Kidney epithelial cell (primary cell): Measurements from ENCODE around the gene ADNP2. TPM values are rescaled to one million over a fixed set of nuclear protein-coding genes. Genes with fewer than 3 reads are reported as not detected.

ENCODE experiments used
- DNase-seq: peaks from one replicate; pipeline ENCODE4 v3.0.0-alpha.2; 2010; ENCODE audit warnings: low read depth
- H3K27me3 ChIP-seq: 2 replicates; pipeline ENCODE4 v1.6.0; 2011; ENCODE audit warnings: low read length; ENCODE audit not compliant: control insufficient read depth, insufficient read depth
- H3K36me3 ChIP-seq: 2 replicates; pipeline ENCODE4 v1.5.1; 2011; ENCODE audit warnings: low read length; ENCODE audit not compliant: control insufficient read depth, insufficient read depth
- H3K4me3 ChIP-seq: 2 replicates; pipeline ENCODE4 v1.5.1; 2011; ENCODE audit warnings: low read depth, mild to moderate bottlenecking, control low read depth, low read length
- CTCF ChIP-seq: IDR thresholded peaks from 2 replicates; pipeline ENCODE4 v1.5.1; 2011; ENCODE audit warnings: mild to moderate bottlenecking, moderate library complexity, low read length, control low read depth, inconsistent platforms; ENCODE audit not compliant: insufficient read depth, poor library complexity, severe bottlenecking
- total RNA-seq: library from RNA; depleted of rRNA; stranded (reverse); fragments of >200 nt; gene quantifications from 2 replicates; pipeline ENCODE4 v1.2.3, GENCODE V29; 2015

Gene ADNP2
- total RNA-seq, 1 donor from 2014 or later, result 21.8 TPM

- Histone ChIP-seq H3K36me3 (no peaks in the 10 kb centered on the region), H3K4me3 (no peak overlapping the region), H3K27me3 (no peaks in the 10 kb centered on the region)
- TF ChIP-seq CTCF, result no peak
- no peak for DNase-seq
Observed at GRCh38 chr18:80107426-80107825, 1.6 kb upstream of the ADNP2 start.

- no peaks in the 10 kb centered on the region for H3K27me3 ChIP-seq
- no peaks in the 10 kb centered on the region for H3K36me3 ChIP-seq
- H3K4me3 ChIP-seq, result no peak overlapping the region
- DNase-seq, result no peak
- TF ChIP-seq CTCF, result no peak
Observed at GRCh38 chr18:80108121-80108536, 933 bp upstream of the ADNP2 start.

- no peak for TF ChIP-seq CTCF
- no peaks in the 10 kb centered on the region for H3K36me3 ChIP-seq
- H3K27me3 ChIP-seq, result no peaks in the 10 kb centered on the region
- H3K4me3 ChIP-seq, result peak overlapping the region; percentile 82
- no peak for DNase-seq
Observed at GRCh38 chr18:80109676-80110078, 615 bp downstream of the ADNP2 start.

- no peaks in the 10 kb centered on the region for H3K36me3 ChIP-seq
- TF ChIP-seq CTCF, result no peak
- DNase-seq, result no peak
- H3K27me3 ChIP-seq, result no peaks in the 10 kb centered on the region
- no peak overlapping the region for H3K4me3 ChIP-seq
Observed at GRCh38 chr18:80112624-80113248, 3.7 kb downstream of the ADNP2 start.

GRCh38 chr18:80115035-80115434, 6.0 kb downstream of the ADNP2 start:
- no peaks in the 10 kb centered on the region for H3K27me3 ChIP-seq
- no peak for TF ChIP-seq CTCF
- no peaks in the 10 kb centered on the region for H3K36me3 ChIP-seq
- no peak for DNase-seq
- H3K4me3 ChIP-seq, result no peak overlapping the region

- Histone ChIP-seq H3K4me3 (no peak overlapping the region), H3K27me3 (no peaks in the 10 kb centered on the region), H3K36me3 (no peaks in the 10 kb centered on the region)
- no peak for DNase-seq
- TF ChIP-seq CTCF, result no peak
Observed at GRCh38 chr18:80119111-80119510, 10.0 kb downstream of the ADNP2 start.
